ENCODE results near the gene TAF4. TPM values are rescaled to one million over a fixed set of nuclear protein-coding genes. Genes with fewer than 3 reads are reported as not detected.

TAF4 gene
- total RNA-seq, 4 donors from 2014 or later, result 7.7 to 16.0 (median 10.7) TPM

GRCh38 chr20:61932711-61933480 lies 132.8 kb downstream of the TAF4 start:
- no peak for TF ChIP-seq CTCF (IDR thresholded peaks at IDR 0.05; ENCODE audit: low read depth)

DNA sequence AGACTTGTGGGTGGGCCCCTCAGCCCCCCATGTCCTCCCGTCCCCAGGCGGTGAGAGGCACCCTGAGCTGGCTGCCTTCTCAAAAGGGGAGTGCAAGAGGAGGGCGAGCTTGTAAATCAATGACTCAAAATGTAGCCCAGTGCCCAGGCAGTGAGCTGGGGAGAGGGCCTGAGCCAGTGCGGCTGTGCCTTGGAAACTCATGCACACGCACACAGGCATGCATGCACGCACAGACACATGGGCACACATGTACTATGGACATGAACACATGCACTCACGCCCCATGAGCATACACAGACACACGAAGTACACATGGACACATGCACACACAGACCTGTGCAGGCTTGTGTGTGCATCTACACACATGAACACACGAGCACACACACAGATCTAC lies 133.5 kb downstream of the TAF4 start:
- TF ChIP-seq CTCF (IDR thresholded peaks at IDR 0.05; ENCODE audit: low read depth), result no peak

- no peak for TF ChIP-seq CTCF (IDR thresholded peaks at IDR 0.05; ENCODE audit: low read depth)
These were observed 134.0 kb downstream of the TAF4 start for GRCh38 chr20:61931476-61932198.

- no peak for TF ChIP-seq CTCF (IDR thresholded peaks at IDR 0.05; ENCODE audit: low read depth)
These were observed 134.8 kb downstream of the TAF4 start for GRCh38 chr20:61930776-61931475.

DNA sequence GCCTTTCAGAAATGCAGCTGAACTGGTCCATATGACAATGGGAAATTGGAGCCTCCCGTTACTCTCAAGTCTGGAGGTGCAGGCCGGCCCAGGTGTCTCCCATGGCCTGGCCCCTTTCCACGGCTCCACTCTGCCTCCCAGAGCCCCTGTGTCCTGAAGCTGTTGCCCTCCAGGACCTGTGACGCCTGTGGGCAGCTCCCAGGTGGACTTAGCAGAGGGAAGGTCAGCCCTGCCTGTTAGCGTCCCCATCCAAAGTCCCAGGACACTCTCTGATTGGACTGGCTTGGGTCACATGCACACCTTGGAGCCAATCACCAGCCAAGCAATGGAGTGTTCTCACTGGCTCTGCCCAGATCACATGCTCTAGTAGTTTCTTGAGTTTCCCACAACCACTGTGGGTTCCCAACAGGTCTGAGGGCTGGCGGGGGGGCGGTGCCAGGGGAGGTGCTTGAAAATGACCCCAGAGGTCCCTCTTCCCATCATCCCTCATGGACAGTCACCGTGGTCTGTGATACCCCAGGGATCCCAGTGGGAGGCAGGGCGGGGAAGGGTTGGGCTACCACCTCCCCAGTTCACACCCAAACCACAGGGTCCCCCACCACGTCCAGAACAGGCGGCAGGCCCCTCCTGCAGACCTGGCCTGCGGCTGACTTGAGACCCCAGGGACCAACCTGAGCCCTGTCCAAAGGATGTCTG lies 135.6 kb downstream of the TAF4 start:
- TF ChIP-seq CTCF (IDR thresholded peaks at IDR 0.05; ENCODE audit: low read depth), result no peak

DNA sequence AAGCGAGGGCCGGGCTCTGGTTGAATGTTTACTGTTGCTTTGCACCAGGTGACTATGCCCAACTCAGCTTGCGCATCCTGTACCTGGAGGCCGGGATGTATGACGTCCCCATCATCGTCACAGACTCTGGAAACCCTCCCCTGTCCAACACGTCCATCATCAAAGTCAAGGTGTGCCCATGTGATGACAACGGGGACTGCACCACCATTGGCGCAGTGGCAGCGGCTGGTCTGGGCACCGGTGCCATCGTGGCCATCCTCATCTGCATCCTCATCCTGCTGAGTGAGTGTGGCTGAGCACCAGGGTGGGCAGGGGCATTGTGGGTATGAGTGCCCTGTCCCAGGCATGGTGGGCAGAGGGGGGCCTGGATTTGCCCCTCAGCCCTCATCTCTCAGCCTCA lies 136.1 kb downstream of the TAF4 start:
- no peak for TF ChIP-seq CTCF (IDR thresholded peaks at IDR 0.05; ENCODE audit: low read depth)
